ENCODE data around the gene CDC20. TPM values are rescaled to one million over a fixed set of nuclear protein-coding genes. Genes with fewer than 3 reads are reported as not detected.
A peak's percentile ranks its signal among the peaks of the same experiment; 100 is the strongest.

The CDC20 gene
- total and polyA plus RNA-seq, 4 donors = 0.36 to 1.1 (median 0.84) TPM

GRCh38 chr1:43350976-43351375 lies 7.8 kb upstream of the CDC20 start:
- Histone ChIP-seq H3K27ac (ENCODE audit: low read depth in 1 of 2, low read length in 2 of 2) (no peak overlapping the region), H3K9me3 (ENCODE audit: control insufficient read depth, low read length) (no peaks in the 10 kb centered on the region), H3K4me1 (ENCODE audit: control insufficient read depth in 1 of 2, insufficient read depth in 2 of 2, low read length in 2 of 2) (no peaks in the 10 kb centered on the region), H3K4me3 (ENCODE audit: low read length in 2 of 2) (no peak overlapping the region), H3K27me3 (ENCODE audit: control insufficient read depth in 1 of 2, insufficient read depth in 2 of 2, low read length in 1 of 2) (no peaks in the 10 kb centered on the region), H3K36me3 (ENCODE audit: control insufficient read depth in 1 of 2, insufficient read depth in 2 of 2, low read length in 1 of 2) (no peaks in the 10 kb centered on the region)
- ATAC-seq (ENCODE audit: low FRiP score) (no peak), DNase-seq (no peak)
- intact Hi-C loops (cut with DNase I) = no loop called here
- WGBS, 2 donors = 84 to 91% methylated on average over 1 of the region's 1 CpG

- Histone ChIP-seq H3K9me3 (ENCODE audit: control insufficient read depth, low read length) (no peaks in the 10 kb centered on the region), H3K4me1 (ENCODE audit: control insufficient read depth in 1 of 2, insufficient read depth in 2 of 2, low read length in 2 of 2) (no peaks in the 10 kb centered on the region), H3K4me3 (ENCODE audit: low read length in 2 of 2) (no peak overlapping the region), H3K36me3 (ENCODE audit: control insufficient read depth in 1 of 2, insufficient read depth in 2 of 2, low read length in 1 of 2) (no peaks in the 10 kb centered on the region), H3K27me3 (ENCODE audit: control insufficient read depth in 1 of 2, insufficient read depth in 2 of 2, low read length in 1 of 2) (no peaks in the 10 kb centered on the region), H3K27ac (ENCODE audit: low read depth in 1 of 2, low read length in 2 of 2) (no peak overlapping the region)
- intact Hi-C loops (cut with DNase I) = no loop called here
- ATAC-seq (ENCODE audit: low FRiP score) (no peak), DNase-seq (no peak)
- 90% methylated on average over 10 of the region's 10 CpGs for WGBS, 2 donors
Measured at GRCh38 chr1:43351421-43352350, 7.1 kb upstream of the CDC20 start.

GRCh38 chr1:43352351-43352705 lies 6.5 kb upstream of the CDC20 start:
- no peak overlapping the region for H3K4me3 ChIP-seq (ENCODE audit: low read length in 2 of 2)
- no peak overlapping the region for H3K27ac ChIP-seq (ENCODE audit: low read depth in 1 of 2, low read length in 2 of 2)
- no peaks in the 10 kb centered on the region for H3K36me3 ChIP-seq (ENCODE audit: control insufficient read depth in 1 of 2, insufficient read depth in 2 of 2, low read length in 1 of 2)
- H3K27me3 ChIP-seq (ENCODE audit: control insufficient read depth in 1 of 2, insufficient read depth in 2 of 2, low read length in 1 of 2) = no peaks in the 10 kb centered on the region
- 89 to 94% methylated on average over 2 of the region's 2 CpGs for WGBS, 2 donors
- no peaks in the 10 kb centered on the region for H3K9me3 ChIP-seq (ENCODE audit: control insufficient read depth, low read length)
- ATAC-seq (ENCODE audit: low FRiP score) (no peak), DNase-seq (no peak)
- no peaks in the 10 kb centered on the region for H3K4me1 ChIP-seq (ENCODE audit: control insufficient read depth in 1 of 2, insufficient read depth in 2 of 2, low read length in 2 of 2)
- intact Hi-C loops (cut with DNase I) = no loop called here

- no peak for ATAC-seq (ENCODE audit: low FRiP score)
Measured at GRCh38 chr1:43352881-43353280, 5.9 kb upstream of the CDC20 start.

DNA sequence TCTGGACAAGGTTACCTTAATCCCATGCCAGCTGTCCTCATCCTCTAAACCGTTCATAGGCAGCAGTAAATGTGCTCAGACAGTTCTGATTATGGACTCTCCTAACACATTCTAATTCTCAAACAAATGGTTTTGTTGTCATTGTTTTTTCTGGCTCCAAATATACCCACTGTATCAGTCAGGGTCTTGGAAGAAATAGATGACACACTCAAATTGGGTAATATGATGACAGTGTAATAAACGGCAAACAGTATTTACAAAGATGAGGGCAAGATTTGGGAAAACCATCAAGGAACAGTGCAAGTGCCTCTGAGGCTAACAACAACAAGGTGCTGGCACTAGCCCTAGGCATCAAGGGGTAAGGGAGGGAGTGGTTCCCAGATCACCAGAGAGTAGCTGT lies 4.3 kb upstream of the CDC20 start:
- Histone ChIP-seq H3K9me3 (ENCODE audit: control insufficient read depth, low read length) (no peaks in the 10 kb centered on the region), H3K4me1 (ENCODE audit: control insufficient read depth in 1 of 2, insufficient read depth in 2 of 2, low read length in 2 of 2) (no peaks in the 10 kb centered on the region), H3K27ac (ENCODE audit: low read depth in 1 of 2, low read length in 2 of 2) (no peak overlapping the region), H3K4me3 (ENCODE audit: low read length in 2 of 2) (no peak overlapping the region), H3K36me3 (ENCODE audit: control insufficient read depth in 1 of 2, insufficient read depth in 2 of 2, low read length in 1 of 2) (no peaks in the 10 kb centered on the region), H3K27me3 (ENCODE audit: control insufficient read depth in 1 of 2, insufficient read depth in 2 of 2, low read length in 1 of 2) (no peaks in the 10 kb centered on the region)
- DNase-seq = no peak
- no peak for ATAC-seq (ENCODE audit: low FRiP score)
- WGBS, 2 donors = 79 to 84% methylated on average over 2 of the region's 2 CpGs
- intact Hi-C loops (cut with DNase I) = no loop called here

More at GRCh38 chr1:43352881-43353280, 5.9 kb upstream of the CDC20 start:
- intact Hi-C loops (cut with DNase I) = no loop called here
- no peaks in the 10 kb centered on the region for H3K4me1 ChIP-seq (ENCODE audit: control insufficient read depth in 1 of 2, insufficient read depth in 2 of 2, low read length in 2 of 2)
- H3K27me3 ChIP-seq (ENCODE audit: control insufficient read depth in 1 of 2, insufficient read depth in 2 of 2, low read length in 1 of 2) = no peaks in the 10 kb centered on the region
- H3K9me3 ChIP-seq (ENCODE audit: control insufficient read depth, low read length) = no peaks in the 10 kb centered on the region
- no peak for DNase-seq
- WGBS, 2 donors = 66 to 67% methylated on average over 3 of the region's 3 CpGs
- H3K4me3 ChIP-seq (ENCODE audit: low read length in 2 of 2) = no peak overlapping the region
- H3K36me3 ChIP-seq (ENCODE audit: control insufficient read depth in 1 of 2, insufficient read depth in 2 of 2, low read length in 1 of 2) = no peaks in the 10 kb centered on the region
- H3K27ac ChIP-seq (ENCODE audit: low read depth in 1 of 2, low read length in 2 of 2) = no peak overlapping the region

GRCh38 chr1:43354936-43355335 lies 3.8 kb upstream of the CDC20 start:
- Histone ChIP-seq H3K4me1 (ENCODE audit: control insufficient read depth in 1 of 2, insufficient read depth in 2 of 2, low read length in 2 of 2) (no peaks in the 10 kb centered on the region), H3K36me3 (ENCODE audit: control insufficient read depth in 1 of 2, insufficient read depth in 2 of 2, low read length in 1 of 2) (no peaks in the 10 kb centered on the region), H3K27ac (ENCODE audit: low read depth in 1 of 2, low read length in 2 of 2) (no peak overlapping the region), H3K27me3 (ENCODE audit: control insufficient read depth in 1 of 2, insufficient read depth in 2 of 2, low read length in 1 of 2) (no peaks in the 10 kb centered on the region), H3K4me3 (ENCODE audit: low read length in 2 of 2) (no peak overlapping the region), H3K9me3 (ENCODE audit: control insufficient read depth, low read length) (no peaks in the 10 kb centered on the region)
- intact Hi-C loops (cut with DNase I) = no loop called here
- DNase-seq = no peak
- WGBS, 2 donors = 94 to 96% methylated on average over 2 of the region's 2 CpGs
- no peak for ATAC-seq (ENCODE audit: low FRiP score)

- no peaks in the 10 kb centered on the region for H3K9me3 ChIP-seq (ENCODE audit: control insufficient read depth, low read length)
- no peak for DNase-seq
- intact Hi-C loops (cut with DNase I) = no loop called here
- H3K4me1 ChIP-seq (ENCODE audit: control insufficient read depth in 1 of 2, insufficient read depth in 2 of 2, low read length in 2 of 2) = no peaks in the 10 kb centered on the region
- H3K36me3 ChIP-seq (ENCODE audit: control insufficient read depth in 1 of 2, insufficient read depth in 2 of 2, low read length in 1 of 2) = no peaks in the 10 kb centered on the region
- no peaks in the 10 kb centered on the region for H3K27me3 ChIP-seq (ENCODE audit: control insufficient read depth in 1 of 2, insufficient read depth in 2 of 2, low read length in 1 of 2)
- H3K27ac ChIP-seq (ENCODE audit: low read depth in 1 of 2, low read length in 2 of 2) = no peak overlapping the region
- no peak for ATAC-seq (ENCODE audit: low FRiP score)
- 91 to 97% methylated on average over 4 of the region's 4 CpGs for WGBS, 2 donors
- no peak overlapping the region for H3K4me3 ChIP-seq (ENCODE audit: low read length in 2 of 2)
Measured at GRCh38 chr1:43357251-43357650, 1.5 kb upstream of the CDC20 start.

- H3K9me3 ChIP-seq (ENCODE audit: control insufficient read depth, low read length) = no peaks in the 10 kb centered on the region
- H3K27me3 ChIP-seq (ENCODE audit: control insufficient read depth in 1 of 2, insufficient read depth in 2 of 2, low read length in 1 of 2) = no peaks in the 10 kb centered on the region
- intact Hi-C loops (cut with DNase I) = no loop called here
- no peak for DNase-seq
- H3K27ac ChIP-seq (ENCODE audit: low read depth in 1 of 2, low read length in 2 of 2) = peak overlapping the region; percentile 38 to 58
- peak overlapping the region; percentile 22 to 60 for H3K4me3 ChIP-seq (ENCODE audit: low read length in 2 of 2)
- no peak for ATAC-seq (ENCODE audit: low FRiP score)
- no peaks in the 10 kb centered on the region for H3K4me1 ChIP-seq (ENCODE audit: control insufficient read depth in 1 of 2, insufficient read depth in 2 of 2, low read length in 2 of 2)
- WGBS, 2 donors = 1% methylated on average over 33 of the region's 33 CpGs
- H3K36me3 ChIP-seq (ENCODE audit: control insufficient read depth in 1 of 2, insufficient read depth in 2 of 2, low read length in 1 of 2) = no peaks in the 10 kb centered on the region
Measured at GRCh38 chr1:43358121-43358745, 548 bp upstream of the CDC20 start.

DNA sequence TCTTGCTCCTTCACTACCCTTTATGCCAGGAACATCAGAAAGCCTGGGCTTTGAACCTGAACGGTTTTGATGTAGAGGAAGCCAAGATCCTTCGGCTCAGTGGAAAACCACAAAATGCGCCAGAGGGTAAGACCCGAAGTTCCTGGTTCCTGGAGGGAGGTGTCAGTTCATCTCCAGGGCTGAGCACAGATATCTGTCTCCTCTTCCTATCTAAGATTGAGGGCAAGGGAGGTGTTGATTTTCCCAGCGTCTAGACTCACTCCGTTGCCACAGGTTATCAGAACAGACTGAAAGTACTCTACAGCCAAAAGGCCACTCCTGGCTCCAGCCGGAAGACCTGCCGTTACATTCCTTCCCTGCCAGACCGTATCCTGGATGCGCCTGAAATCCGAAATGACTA lies 915 bp downstream of the CDC20 start:
- H3K9me3 ChIP-seq (ENCODE audit: control insufficient read depth, low read length) = no peaks in the 10 kb centered on the region
- DNase-seq = no peak
- intact Hi-C loops (cut with DNase I) = no loop called here
- H3K4me1 ChIP-seq (ENCODE audit: control insufficient read depth in 1 of 2, insufficient read depth in 2 of 2, low read length in 2 of 2) = no peaks in the 10 kb centered on the region
- H3K4me3 ChIP-seq (ENCODE audit: low read length in 2 of 2) = no peak overlapping the region
- H3K36me3 ChIP-seq (ENCODE audit: control insufficient read depth in 1 of 2, insufficient read depth in 2 of 2, low read length in 1 of 2) = peaks cover 0 to 8% of the 10 kb centered on the region in 2 donors
- no peak for ATAC-seq (ENCODE audit: low FRiP score)
- no peak overlapping the region for H3K27ac ChIP-seq (ENCODE audit: low read depth in 1 of 2, low read length in 2 of 2)
- no peaks in the 10 kb centered on the region for H3K27me3 ChIP-seq (ENCODE audit: control insufficient read depth in 1 of 2, insufficient read depth in 2 of 2, low read length in 1 of 2)
- WGBS, 2 donors = 39 to 40% methylated on average over 11 of the region's 11 CpGs

Data from aorta (tissue), 5 donors.